Measurements from ENCODE around the gene KCNK7. TPM values are rescaled to one million over a fixed set of nuclear protein-coding genes. Genes with fewer than 3 reads are reported as not detected.

The KCNK7 gene
- total RNA-seq, 1 experiment from 2014 or later = 0.58 TPM

GRCh38 chr11:65559951-65560537, 35.6 kb downstream of the KCNK7 start:
- no TSS peak for BruUV-seq (replicated peaks)
- TF ChIP-seq EZH2phosphoT487 (IDR thresholded peaks at IDR 0.05; ENCODE audit: borderline replicate concordance, low read length) (no peak), EZH2 (IDR thresholded peaks at IDR 0.05; ENCODE audit: low read length, unreplicated experiment) (no peak), CTCF (conservative IDR thresholded peaks at IDR 0.05; ENCODE audit: low read depth, low read length) (no peak)
- peak; percentile 98 for DNase-seq
- H3K27ac ChIP-seq (ENCODE audit: low read length) = peak overlapping the region; percentile 91
- H3K9me3 ChIP-seq (ENCODE audit: low read length) = no peaks in the 10 kb centered on the region
- peaks cover 54% of the 10 kb centered on the region for H3K4me1 ChIP-seq (ENCODE audit: insufficient read depth, low read length)
- H3K9ac ChIP-seq (ENCODE audit: low read length) = peak overlapping the region; percentile 58
- H4K20me1 ChIP-seq (ENCODE audit: low read length) = no peaks in the 10 kb centered on the region
- peak overlapping the region; percentile 81 for H3K4me2 ChIP-seq (ENCODE audit: low read length)
- H3K4me3 ChIP-seq (ENCODE audit: low read length) = peak overlapping the region; percentile 28; the same call in 1 of the 2 replicates
- ATAC-seq = peak; percentile 49
- H3F3A ChIP-seq (ENCODE audit: low read length, unreplicated experiment) = peaks cover 12% of the 10 kb centered on the region
- H3K27me3 ChIP-seq (ENCODE audit: low read length) = no peaks in the 10 kb centered on the region
- no peaks in the 10 kb centered on the region for H3K36me3 ChIP-seq (ENCODE audit: low read depth, low read length)
- POLR2A ChIA-PET (ENCODE audit: unreplicated experiment) = interaction anchor here (1.5 kb wide), 1 partner anchor 10 kb away, joined by 10 read pairs; the partner anchor contains the start of gene ZNRD2
- CTCF ChIA-PET = interaction anchor here (1.0 to 1.7 kb wide), 5 partner anchors 10 to 35 kb away, joined by 3 to 12 read pairs (median 6); partner anchors contain the start of genes FAM89B, SCYL1 and ZNRD2
- H3K9me2 ChIP-seq (replicated peaks; ENCODE audit: low read length) = no peaks in the 10 kb centered on the region
- peak overlapping the region; percentile 20; the same call in 1 of the 2 replicates for H2AFZ ChIP-seq (ENCODE audit: low read length)
- H3K79me2 ChIP-seq (ENCODE audit: low read length) = peaks cover 17% of the 10 kb centered on the region
- intact Hi-C loops (cut with micrococcal nuclease) = loop anchor here (1.0 kb wide), 1 partner anchor 10 kb away; the partner anchor contains the start of gene ZNRD2

- peak overlapping the region; percentile 91 for H3K27ac ChIP-seq (ENCODE audit: low read length)
- DNase-seq (no peak), ATAC-seq (no peak)
- no peaks in the 10 kb centered on the region for H3K27me3 ChIP-seq (ENCODE audit: low read length)
- no peaks in the 10 kb centered on the region for H3K9me2 ChIP-seq (replicated peaks; ENCODE audit: low read length)
- peaks cover 59% of the 10 kb centered on the region for H3K4me1 ChIP-seq (ENCODE audit: insufficient read depth, low read length)
- H3K4me2 ChIP-seq (ENCODE audit: low read length) = peak overlapping the region; percentile 81
- CTCF ChIA-PET = interaction anchor here (1.0 to 1.7 kb wide), 5 partner anchors 11 to 34 kb away, joined by 3 to 12 read pairs (median 6); partner anchors contain the start of genes FAM89B, SCYL1 and ZNRD2
- peak overlapping the region; percentile 6; the same call in 1 of the 2 replicates for H3K9ac ChIP-seq (ENCODE audit: low read length)
- POLR2A ChIA-PET (ENCODE audit: unreplicated experiment) = interaction anchor here (1.5 kb wide), 1 partner anchor 11 kb away, joined by 10 read pairs; the partner anchor contains the start of gene ZNRD2
- H3F3A ChIP-seq (ENCODE audit: low read length, unreplicated experiment) = peaks cover 12% of the 10 kb centered on the region
- BruUV-seq (replicated peaks) = no TSS peak
- intact Hi-C loops (cut with micrococcal nuclease) = no loop called here
- peaks cover 22% of the 10 kb centered on the region for H3K79me2 ChIP-seq (ENCODE audit: low read length)
- no peaks in the 10 kb centered on the region for H4K20me1 ChIP-seq (ENCODE audit: low read length)
- TF ChIP-seq EZH2 (IDR thresholded peaks at IDR 0.05; ENCODE audit: low read length, unreplicated experiment) (no peak), EZH2phosphoT487 (IDR thresholded peaks at IDR 0.05; ENCODE audit: borderline replicate concordance, low read length) (no peak), CTCF (conservative IDR thresholded peaks at IDR 0.05; ENCODE audit: low read depth, low read length) (no peak)
- no peak overlapping the region for H3K4me3 ChIP-seq (ENCODE audit: low read length)
- no peaks in the 10 kb centered on the region for H3K9me3 ChIP-seq (ENCODE audit: low read length)
- H2AFZ ChIP-seq (ENCODE audit: low read length) = no peak overlapping the region
- no peaks in the 10 kb centered on the region for H3K36me3 ChIP-seq (ENCODE audit: low read depth, low read length)
These were observed 36.1 kb downstream of the KCNK7 start for GRCh38 chr11:65559535-65559934.
